ENCODE results near the gene GARIN5B. TPM values are rescaled to one million over a fixed set of nuclear protein-coding genes. Genes with fewer than 3 reads are reported as not detected.

GARIN5B gene
- total and polyA plus RNA-seq, 4 donors = 0.09 TPM; not detected in 3

DNA sequence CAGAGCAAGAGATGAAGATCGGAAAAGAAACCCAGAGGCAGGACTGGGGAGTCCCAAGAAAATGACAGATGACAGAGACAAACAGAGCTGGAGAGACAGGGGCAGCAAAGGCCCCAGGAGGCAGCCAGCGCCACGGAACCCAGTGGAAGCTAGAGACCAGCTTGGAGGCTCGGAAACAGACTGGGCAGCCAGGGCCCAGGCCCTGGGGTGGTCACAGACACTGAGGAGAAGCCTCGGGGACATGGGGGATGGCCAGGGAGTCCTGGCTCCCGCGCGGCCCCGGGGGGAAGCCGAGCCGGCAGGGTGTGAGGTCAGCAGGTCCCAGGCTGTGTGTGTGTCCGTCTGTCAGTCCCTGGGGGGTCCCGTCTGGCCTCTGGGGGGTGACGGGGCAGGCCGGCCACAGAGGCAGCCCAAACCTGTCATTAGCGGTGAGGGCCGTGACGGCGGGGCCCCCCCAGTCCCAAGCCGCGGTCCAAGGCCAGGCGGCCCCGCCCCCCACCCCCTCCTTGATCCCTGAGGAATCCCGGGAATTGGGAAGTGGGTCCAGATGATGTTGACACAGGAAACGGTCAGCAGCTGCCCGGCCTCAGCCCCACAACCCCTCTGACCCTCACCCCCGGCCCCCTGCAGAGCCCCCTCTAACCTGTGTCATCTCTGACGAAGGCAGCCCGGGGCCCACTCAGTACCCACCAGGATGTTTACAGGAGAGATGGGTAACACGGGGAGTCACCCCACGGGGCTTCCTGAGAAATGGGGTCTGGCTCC is 11.1 kb upstream of the GARIN5B start:
- Histone ChIP-seq H3K27me3 (ENCODE audit: control insufficient read depth in 3 of 3, insufficient read depth in 3 of 3, low read length in 2 of 3) (peaks cover 4 to 43% (median 9%) of the 10 kb centered on the region in 3 donors), H3K9ac (ENCODE audit: insufficient read depth in 1 of 2, low read length in 2 of 2) (no peak overlapping the region), H3K27ac (ENCODE audit: low read depth in 1 of 2, low read length in 1 of 2) (no peak overlapping the region), H3K4me3 (no peak overlapping the region), H3K36me3 (ENCODE audit: control insufficient read depth in 4 of 4, insufficient read depth in 4 of 4, low read length in 4 of 4) (no peaks in the 10 kb centered on the region), H3K9me3 (ENCODE audit: control insufficient read depth in 4 of 4, insufficient read depth in 3 of 4, low read length in 3 of 4) (peaks cover 0 to 4% (median 0%) of the 10 kb centered on the region in 4 donors), H3K4me1 (ENCODE audit: control insufficient read depth in 5 of 5, insufficient read depth in 5 of 5, low read length in 5 of 5) (peaks cover 0 to 29% (median 7%) of the 10 kb centered on the region in 5 donors)
- WGBS, 2 donors = 14 to 26% methylated on average over 30 to 31 of the region's 31 CpGs
- ATAC-seq (ENCODE audit: insufficient read depth, low FRiP score) (no peak), DNase-seq (peak; percentile 57 to 79 (median 62))
- TF ChIP-seq, protein P1, sequence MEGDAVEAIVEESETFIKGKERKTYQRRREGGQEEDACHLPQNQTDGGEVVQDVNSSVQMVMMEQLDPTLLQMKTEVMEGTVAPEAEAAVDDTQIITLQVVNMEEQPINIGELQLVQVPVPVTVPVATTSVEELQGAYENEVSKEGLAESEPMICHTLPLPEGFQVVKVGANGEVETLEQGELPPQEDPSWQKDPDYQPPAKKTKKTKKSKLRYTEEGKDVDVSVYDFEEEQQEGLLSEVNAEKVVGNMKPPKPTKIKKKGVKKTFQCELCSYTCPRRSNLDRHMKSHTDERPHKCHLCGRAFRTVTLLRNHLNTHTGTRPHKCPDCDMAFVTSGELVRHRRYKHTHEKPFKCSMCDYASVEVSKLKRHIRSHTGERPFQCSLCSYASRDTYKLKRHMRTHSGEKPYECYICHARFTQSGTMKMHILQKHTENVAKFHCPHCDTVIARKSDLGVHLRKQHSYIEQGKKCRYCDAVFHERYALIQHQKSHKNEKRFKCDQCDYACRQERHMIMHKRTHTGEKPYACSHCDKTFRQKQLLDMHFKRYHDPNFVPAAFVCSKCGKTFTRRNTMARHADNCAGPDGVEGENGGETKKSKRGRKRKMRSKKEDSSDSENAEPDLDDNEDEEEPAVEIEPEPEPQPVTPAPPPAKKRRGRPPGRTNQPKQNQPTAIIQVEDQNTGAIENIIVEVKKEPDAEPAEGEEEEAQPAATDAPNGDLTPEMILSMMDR (IDR thresholded peaks at IDR 0.05; ENCODE audit: control extremely low read depth, extremely low read depth) = no peak

DNA sequence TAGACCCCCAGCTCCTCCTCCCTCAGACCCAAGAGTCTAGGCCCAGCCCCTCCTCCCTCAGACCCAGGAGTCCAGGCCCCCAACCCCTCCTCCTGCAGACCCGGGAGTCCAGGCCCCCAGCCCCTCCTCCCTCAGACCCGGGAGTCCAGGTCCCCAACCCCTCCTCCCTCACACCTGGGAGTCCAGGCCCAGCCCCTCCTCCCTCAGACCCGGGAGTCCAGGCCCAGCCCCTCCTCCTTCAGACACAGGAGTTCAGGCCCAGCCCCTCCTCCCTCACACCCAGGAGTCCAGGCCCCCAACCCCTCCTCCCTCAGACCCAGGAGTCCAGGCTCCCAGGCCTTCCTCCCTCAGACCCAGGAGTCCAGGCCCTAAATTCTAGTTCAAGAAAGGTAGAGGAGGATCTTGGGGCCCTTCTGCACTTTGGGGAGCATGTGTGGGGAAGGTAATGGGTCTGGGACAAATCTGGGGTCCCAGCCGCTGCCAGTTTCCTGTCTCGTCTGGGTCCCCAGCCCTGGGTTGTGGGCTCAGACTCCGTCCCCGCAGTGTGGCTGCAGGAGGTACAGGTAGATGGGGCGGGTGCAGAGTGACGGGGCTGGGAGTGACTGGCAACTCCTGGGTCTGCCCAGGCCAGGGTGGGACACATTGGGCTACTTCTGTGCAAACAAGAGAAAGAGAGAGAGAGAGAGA is 10.4 kb upstream of the GARIN5B start:
- no peak overlapping the region for H3K9ac ChIP-seq (ENCODE audit: insufficient read depth in 1 of 2, low read length in 2 of 2)
- 43 to 52% methylated on average over 9 of the region's 9 CpGs for WGBS, 2 donors
- H3K9me3 ChIP-seq (ENCODE audit: control insufficient read depth in 4 of 4, insufficient read depth in 3 of 4, low read length in 3 of 4) = peaks cover 0 to 4% (median 0%) of the 10 kb centered on the region in 4 donors
- DNase-seq (no peak), ATAC-seq (ENCODE audit: insufficient read depth, low FRiP score) (no peak)
- H3K36me3 ChIP-seq (ENCODE audit: control insufficient read depth in 4 of 4, insufficient read depth in 4 of 4, low read length in 4 of 4) = no peaks in the 10 kb centered on the region
- no peak overlapping the region for H3K27ac ChIP-seq (ENCODE audit: low read depth in 1 of 2, low read length in 1 of 2)
- peaks cover 0 to 29% (median 14%) of the 10 kb centered on the region in 5 donors for H3K4me1 ChIP-seq (ENCODE audit: control insufficient read depth in 5 of 5, insufficient read depth in 5 of 5, low read length in 5 of 5)
- TF ChIP-seq, protein P1 (IDR thresholded peaks at IDR 0.05; ENCODE audit: control extremely low read depth, extremely low read depth) = no peak
- peaks cover 4 to 49% (median 9%) of the 10 kb centered on the region in 3 donors for H3K27me3 ChIP-seq (ENCODE audit: control insufficient read depth in 3 of 3, insufficient read depth in 3 of 3, low read length in 2 of 3)
- H3K4me3 ChIP-seq = no peak overlapping the region

DNA sequence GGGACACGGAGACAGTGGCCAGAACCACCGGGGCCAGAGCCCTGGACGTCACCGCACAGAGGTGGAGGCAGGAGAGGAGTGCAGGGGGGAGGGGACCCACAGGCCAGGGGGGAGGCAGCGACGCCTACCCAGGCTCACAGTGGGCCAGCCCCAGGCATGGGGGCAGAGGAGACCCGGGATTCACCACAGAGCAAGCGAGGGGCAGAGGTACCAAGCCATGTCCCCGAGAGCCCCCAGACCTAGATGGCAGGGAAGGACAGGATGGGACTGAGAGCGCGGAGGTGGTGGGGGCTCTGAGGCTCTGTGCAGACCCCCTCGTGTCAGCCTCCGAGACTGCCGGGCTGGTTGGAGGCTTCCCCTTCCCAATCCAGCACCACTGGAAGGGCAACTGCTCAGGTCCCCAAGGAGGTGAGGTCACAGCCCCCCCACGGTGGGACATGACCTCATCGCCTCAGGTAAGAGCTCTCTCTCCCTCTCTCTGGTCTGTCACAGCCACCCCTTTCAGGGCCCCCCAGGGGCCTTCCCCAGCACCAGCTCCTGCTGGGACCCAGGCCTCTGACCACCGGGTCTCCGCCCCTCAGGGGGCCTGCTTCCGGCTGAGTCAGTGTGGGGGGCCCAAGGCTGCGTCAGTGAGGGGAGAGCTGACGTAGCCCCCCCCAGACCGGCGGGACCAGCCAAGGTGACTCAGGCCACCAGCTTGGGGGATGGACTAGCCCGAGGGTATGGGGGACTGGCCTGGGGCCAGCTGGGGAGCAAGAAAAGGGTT is 9.4 kb upstream of the GARIN5B start:
- H3K9me3 ChIP-seq (ENCODE audit: control insufficient read depth in 4 of 4, insufficient read depth in 3 of 4, low read length in 3 of 4) = peaks cover 0 to 4% (median 0%) of the 10 kb centered on the region in 4 donors
- H3K27ac ChIP-seq (ENCODE audit: low read depth in 1 of 2, low read length in 1 of 2) = no peak overlapping the region
- peaks cover 0 to 23% (median 12%) of the 10 kb centered on the region in 5 donors for H3K4me1 ChIP-seq (ENCODE audit: control insufficient read depth in 5 of 5, insufficient read depth in 5 of 5, low read length in 5 of 5)
- TF ChIP-seq, protein P1 (IDR thresholded peaks at IDR 0.05; ENCODE audit: control extremely low read depth, extremely low read depth) = no peak
- no peak overlapping the region for H3K9ac ChIP-seq (ENCODE audit: insufficient read depth in 1 of 2, low read length in 2 of 2)
- 35 to 36% methylated on average over 24 of the region's 24 CpGs for WGBS, 2 donors
- DNase-seq (no peak), ATAC-seq (ENCODE audit: insufficient read depth, low FRiP score) (no peak)
- no peaks in the 10 kb centered on the region for H3K36me3 ChIP-seq (ENCODE audit: control insufficient read depth in 4 of 4, insufficient read depth in 4 of 4, low read length in 4 of 4)
- peaks cover 4 to 43% (median 11%) of the 10 kb centered on the region in 3 donors for H3K27me3 ChIP-seq (ENCODE audit: control insufficient read depth in 3 of 3, insufficient read depth in 3 of 3, low read length in 2 of 3)
- H3K4me3 ChIP-seq = no peak overlapping the region

Data from lung (tissue), 12 donors.